NCI-H69 (cell line): ENCODE data around the gene SRGAP1.
"Not testable (repeated sequence)": the region's sequence is repeated elsewhere in the genome, so short reads cannot be mapped to it uniquely, and the experiment has no call there.

ENCODE experiments used
- DNase-seq: peaks from one replicate; lab custom pipeline; 2025; lab: John Stamatoyannopoulos, UW

Gene SRGAP1

DNA sequence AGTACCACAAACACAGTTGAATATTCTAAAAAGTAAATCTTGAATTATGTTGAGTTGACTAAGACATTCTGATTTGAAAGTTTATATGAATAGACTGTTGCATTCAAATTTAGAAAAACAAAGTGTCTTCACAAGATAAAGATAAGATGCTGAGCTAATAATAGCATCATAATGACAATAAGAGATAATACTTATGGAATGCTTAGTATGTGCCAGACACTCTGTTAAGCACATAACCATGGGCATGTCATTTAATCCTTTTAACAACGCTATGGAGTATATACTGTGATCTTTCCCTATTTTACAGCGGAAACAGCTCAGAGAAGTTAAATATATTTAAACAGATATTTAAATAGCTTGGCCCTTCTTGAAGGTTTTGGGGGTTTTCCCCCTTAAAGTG, 163.4 kb downstream of the SRGAP1 start:
- no peak for DNase-seq

DNA sequence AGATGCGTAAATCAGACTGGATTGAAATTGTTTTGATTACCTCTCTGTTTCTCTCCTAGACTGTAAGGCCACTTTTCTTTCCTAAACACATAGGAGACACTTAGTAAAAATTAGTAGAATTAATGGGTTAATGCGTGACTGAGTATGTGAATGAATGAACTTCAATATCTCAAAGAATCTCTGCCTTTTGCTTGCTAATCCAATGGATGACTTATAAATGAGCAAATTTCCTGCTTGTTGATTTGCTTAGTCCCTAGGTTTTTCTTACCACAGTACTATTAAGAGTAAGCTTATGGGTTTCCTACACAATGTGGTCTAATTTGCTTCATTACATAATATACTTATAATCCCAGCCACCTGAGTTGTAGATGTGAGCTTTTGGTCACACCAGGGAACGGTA, 164.1 kb downstream of the SRGAP1 start:
- no peak for DNase-seq

DNA sequence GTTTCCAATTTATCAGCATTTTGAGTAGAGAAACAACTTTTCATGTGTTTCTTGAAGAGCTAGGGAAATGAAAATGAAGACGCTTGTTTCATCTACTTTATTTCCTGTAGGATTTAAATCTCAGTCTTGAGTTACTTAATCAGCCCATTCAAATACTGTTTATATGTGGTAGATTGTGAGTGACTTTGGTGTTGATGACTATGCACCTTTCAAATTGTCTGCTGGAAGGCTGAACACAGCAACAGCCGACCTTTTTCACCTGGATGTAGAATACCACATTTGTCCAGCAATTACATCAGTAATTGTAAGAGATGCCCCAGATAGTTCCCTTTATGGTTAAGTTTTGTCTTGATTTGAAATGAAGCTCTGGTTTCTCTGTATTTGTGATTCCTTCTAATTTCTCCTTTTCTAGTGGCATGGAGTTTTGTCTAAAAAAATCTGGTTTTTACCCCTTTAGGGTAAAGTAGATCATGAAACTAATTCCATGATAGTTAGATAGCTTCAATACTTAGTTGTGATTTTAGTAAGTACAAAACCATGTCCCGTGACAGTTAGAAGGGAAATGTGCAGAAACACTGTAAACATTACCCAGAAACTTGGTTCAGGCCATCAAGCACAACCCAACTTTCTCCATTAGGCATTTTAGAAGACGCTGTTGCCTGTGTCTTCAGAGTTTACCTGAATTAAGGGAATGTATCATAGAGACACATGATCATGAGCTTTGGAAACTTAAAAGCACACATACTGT, 165.0 kb downstream of the SRGAP1 start:
- DNase-seq: no peak

DNA sequence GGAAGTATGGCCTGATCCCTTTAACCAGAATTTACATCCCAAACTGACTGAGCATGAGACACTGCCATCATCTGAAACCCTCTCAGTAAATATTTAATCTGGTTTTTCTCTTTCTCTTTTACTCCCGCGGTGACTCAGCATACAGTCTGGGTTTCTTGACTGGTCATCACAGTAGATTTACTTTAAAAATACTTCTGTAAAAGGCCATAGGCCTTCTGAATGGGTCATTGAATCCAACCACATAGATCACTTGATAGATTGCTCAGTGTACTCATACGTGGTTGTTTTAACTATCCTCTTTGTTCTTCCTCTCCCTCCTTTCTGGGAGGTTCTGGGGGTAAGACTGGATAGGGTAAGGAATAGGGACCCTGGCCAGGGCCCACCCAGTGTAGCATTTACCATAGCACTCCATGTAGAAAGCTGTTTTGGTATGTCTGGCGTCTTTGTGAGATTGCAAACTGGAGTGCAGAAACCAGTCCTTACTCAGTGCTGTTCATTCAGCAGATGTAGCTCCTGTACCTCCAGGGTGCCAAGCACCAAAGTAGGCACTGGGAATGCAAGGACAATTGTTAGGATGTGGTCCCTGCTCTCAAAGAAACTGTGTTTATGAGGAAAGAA, 165.7 kb downstream of the SRGAP1 start:
- peak; percentile 23 for DNase-seq

DNA sequence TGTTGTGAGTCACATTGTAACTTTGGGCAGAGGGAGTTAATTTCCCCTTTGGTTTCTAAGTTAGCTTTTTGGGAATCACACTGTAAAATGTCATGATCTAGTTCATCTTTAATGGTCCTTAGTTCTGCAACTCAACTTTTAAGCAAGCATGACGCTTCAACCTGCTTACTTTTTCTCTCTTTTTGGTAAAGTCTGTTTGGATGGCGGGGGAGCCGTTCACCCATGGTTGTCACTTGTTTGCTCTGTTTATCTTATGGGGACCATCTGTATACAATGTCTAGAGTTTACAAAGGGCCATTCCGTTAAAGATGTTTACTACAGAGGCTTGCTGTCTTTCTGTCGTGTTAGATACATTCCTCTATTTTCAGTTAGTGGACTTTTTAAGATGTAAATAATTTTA, 172.0 kb downstream of the SRGAP1 start:
- DNase-seq: no peak

DNA sequence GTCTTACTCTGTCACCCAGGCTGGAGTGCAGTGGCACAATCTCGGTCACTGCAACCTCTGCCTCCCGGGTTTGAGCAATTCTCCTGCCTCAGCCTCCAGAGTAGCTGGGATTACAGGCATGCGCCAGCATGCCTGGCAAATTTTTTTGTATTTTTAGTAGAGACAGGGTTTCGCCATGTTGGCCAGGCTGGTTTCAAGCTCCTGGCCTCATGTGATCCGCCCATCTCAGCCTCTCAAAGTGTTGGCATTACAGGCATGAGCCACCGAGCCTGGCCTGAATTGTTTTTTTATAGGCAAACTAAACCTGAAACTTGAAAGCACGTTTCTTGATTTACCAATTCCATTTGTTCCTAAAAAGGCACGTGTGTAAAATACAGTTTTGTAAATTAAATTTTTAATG, 173.6 kb downstream of the SRGAP1 start:
- not testable (repeated sequence) for DNase-seq

DNA sequence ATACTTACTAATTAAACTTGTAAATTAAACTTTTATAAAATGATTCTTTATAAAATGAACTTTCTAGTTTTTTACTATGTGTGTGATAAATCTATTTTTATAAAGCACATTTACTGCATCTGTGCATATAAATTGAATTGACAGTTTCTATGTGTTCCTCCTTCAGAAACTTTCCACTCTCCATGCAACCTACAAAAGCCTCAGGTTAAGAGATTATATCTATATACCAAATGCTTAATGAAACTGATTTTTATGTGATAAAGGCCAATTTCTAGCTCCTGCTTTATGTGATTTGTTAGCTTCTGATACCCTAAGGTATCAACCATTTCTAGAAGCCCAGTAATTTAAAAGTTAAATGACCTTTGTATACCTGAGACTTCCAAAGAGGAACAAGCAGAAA, 174.0 kb downstream of the SRGAP1 start:
- DNase-seq: no peak

DNA sequence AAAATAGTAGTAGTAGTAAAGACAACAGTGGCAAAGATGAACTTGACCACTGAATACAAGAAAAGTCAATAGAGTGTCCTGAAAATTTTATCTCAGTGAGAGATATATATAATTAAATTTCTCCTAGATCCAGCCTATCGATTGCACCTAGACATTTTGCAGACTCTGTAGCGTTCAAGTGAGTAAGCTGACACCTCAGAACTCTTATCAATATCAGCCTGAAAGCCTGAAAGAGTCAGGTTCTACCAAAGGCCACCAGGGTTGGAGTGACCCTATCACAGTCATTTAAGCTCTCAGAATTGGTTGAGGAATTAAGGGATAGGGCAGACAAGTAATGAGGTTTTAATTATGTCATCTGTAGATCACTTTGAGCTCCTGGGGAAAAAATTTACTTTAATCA, 174.6 kb downstream of the SRGAP1 start:
- DNase-seq: no peak

DNA sequence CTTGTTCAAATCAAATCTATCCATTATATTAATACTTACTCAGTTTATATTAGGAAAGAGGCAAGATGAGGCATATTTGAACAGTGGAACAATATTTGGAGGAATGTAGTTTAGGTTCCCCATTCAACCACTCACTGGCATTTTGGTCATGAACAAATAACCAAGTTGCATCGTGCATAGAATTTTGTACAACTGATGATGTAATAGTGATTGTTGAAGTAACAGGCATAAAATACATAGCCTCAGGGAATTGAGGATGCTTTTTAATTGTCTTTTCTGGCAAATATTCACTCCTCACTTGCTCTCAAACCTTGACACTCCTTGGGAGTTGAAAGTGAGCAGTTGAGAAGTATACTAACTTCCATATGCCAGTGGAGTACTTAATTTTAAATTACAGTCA, 175.2 kb downstream of the SRGAP1 start:
- DNase-seq: peak; percentile 23

DNA sequence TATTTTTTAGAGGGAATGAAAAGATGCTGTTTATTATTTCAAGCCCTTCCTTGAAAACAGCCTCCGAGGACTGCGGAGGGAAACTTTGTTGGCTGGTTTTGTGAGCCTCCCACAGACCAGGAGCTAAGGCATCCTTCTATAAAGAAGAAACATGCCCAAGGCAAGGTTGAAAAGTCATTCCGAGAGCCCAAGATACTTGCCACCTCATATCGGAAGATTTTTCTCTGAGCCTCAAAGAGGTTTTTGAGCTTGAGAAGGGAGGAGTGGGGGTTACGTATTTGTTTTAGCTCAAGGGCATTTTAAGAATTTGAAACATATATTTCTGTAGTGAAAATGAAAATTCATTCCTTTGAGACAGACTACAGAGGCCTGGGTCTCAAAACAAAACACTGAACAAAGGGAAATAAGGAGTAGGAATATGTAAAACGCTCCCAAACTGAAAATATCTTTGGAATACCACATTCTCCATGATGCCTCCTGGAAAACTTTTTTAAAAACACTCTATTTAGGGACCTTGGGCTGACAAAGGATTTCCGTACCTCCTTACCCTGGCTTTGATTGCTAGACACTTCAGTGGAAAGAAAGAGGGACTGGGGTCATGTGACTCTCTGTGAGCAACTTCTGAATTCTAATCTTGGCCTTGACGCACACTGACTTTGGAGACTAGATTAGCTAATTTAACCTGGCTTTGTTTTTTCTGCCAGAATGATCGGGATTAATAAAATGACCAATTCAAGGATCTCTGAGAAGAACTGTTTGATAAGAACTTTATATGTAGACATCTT, 180.9 kb downstream of the SRGAP1 start:
- no peak for DNase-seq

DNA sequence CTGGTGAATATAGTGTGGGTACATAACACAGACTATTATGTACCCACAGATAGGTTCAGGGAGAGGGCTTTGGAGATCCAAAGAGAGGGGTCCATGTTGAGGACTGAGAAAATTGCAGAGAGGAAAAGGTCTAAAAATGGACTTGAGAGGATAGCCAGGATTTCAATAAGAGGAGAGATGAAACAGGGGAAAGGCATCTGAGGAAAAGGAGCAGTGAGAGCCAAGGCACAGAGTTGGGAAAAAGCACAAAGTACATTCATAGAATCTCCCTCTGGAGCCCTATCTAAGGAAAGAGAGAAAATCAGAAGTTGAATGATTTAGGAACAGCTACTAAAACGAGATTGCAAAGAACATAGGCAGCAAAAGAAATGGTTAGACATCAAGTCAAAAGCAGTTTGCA, 182.8 kb downstream of the SRGAP1 start:
- no peak for DNase-seq

DNA sequence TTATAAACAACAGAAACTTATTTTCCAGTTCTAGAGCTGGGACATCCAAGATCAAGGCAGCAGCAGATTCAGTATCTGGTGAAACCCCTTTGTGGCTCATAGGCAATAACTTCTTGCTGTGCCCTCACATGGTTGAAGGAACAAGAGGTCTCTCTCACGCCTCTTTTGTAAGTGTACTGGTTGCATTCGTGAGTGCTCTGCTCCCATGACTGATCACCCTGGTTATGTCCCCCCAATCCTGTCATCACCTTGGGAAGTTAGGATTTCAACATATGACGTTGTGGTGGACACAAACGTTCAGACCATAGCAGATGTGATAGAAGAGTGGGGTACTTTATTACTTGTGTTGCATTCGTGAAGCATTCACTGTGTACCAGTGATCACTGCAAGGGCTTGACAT, 184.0 kb downstream of the SRGAP1 start:
- no peak for DNase-seq

DNA sequence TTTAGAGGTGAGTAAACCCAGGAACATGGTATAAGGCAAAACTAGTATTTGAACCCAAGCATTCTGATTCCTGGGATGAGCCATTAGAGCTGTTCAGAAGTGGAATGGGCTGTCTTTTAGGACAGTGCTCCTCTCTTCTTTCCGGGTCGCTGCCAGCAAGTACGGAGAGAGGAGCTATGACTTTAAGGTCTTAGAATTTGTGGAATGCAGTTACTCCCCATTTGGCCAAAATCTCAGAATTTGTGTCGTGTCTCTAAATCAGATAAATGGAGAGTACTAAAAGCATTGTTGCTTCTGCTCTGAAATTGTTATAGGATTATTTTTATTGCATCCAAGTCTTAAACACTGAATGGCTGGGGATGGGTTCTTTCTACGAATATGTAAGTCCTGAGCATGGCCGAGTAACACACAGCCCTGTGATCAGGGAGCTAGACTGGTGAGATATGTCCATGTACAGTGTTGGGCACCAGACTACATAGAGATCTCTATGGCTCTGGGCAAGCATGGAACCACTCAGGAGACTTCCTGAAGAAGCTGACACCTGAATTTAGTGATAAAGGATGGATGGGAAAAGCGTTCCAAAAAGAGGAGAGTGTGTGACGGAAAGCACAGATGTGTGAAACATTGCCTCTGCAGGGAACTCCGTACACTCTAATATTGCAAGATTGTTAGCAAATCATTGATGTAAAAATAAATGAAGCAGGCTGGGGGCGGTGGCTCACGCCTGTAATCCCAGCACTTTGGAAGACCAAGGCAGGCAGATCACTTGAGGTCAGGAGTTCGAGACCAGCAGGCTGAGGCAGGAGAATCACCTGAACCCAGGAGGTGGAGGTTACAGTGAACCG, 184.7 kb downstream of the SRGAP1 start:
- DNase-seq: no peak

DNA sequence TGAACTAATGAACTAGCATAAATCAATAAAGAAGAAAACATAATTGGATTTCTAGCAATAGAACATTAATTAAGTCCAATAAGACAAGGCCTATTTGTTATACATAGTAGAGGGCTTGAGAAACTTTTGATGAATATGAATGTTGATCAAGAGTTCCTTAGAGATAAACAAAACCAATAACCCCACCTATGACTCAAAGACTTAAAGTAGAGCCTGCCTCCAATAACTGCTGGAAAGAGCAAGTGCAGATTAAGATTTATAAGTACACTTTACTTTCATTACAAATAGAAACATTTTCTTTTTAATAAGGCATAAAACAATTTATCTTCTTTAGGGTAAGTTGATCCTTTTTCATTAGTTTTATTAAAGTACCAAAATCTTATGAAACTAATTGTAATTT, 185.7 kb downstream of the SRGAP1 start:
- no peak for DNase-seq

DNA sequence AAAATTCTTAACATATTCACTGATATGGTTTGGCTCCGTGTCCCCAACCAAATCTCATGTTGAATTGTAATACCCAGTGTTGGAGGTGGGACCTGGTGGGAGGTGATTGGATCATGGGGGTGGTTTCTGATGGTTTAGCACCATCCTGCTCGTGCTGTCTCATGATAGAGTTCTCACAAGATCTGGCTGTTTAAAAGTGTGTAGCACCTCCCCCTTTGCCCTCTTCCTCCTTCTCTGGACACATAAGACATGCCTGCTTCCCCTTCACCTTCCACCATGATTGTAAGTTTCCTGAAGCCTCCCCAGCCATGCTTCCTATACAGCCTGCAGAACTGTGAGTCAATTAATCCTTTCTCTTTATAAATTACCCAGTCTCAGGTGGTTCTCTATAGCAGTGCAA, 189.6 kb downstream of the SRGAP1 start:
- not testable (repeated sequence) for DNase-seq

DNA sequence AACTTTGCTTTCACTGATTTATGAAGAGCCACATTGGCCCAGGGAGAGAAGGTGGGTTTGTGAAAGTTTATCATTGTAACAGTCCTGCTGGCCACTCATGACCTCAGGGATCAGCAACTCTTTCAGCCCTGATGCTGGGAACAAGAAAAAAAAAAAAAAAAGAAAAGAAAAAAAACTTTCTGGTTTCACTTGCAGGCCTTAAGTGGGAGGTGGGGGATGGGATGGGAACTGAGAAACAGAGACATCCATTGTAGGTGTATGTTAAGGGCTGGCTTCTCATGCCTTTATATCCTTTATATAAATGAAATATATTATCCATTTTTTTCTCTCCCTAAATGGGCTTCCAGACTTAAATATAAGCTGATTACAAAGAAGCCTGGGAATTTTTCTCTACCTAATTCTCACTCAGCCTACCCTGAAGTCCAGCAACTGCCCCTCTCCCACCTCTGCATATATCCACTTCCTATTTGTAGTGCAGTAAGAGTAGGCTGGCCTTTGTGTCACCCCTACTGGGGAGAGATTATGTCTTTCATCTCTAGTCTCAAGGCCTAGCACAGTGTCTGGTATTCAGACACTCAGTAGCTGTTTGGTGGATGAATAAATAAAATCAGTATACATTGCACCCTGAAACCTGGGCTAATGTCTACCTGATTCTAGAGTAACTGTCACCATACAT, 190.5 kb downstream of the SRGAP1 start:
- DNase-seq: no peak

DNA sequence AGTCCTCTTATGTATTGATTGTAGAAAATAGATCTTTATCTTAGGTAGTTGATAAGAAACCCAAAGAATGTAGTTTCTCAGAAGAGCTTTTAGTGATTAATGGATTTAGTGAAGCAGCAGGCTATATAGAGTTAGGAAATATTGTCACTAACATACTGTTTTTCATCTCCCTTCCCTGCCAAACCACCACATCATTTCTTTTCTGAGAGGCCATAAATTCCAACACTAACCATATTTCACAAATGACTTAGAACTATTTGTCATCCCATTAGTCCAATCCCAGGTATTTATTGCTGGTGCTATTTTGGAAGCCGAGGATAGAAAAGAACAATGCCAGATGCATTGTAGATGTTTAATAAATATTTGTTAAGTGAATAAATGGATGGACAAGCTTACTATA, 191.9 kb downstream of the SRGAP1 start:
- no peak for DNase-seq

DNA sequence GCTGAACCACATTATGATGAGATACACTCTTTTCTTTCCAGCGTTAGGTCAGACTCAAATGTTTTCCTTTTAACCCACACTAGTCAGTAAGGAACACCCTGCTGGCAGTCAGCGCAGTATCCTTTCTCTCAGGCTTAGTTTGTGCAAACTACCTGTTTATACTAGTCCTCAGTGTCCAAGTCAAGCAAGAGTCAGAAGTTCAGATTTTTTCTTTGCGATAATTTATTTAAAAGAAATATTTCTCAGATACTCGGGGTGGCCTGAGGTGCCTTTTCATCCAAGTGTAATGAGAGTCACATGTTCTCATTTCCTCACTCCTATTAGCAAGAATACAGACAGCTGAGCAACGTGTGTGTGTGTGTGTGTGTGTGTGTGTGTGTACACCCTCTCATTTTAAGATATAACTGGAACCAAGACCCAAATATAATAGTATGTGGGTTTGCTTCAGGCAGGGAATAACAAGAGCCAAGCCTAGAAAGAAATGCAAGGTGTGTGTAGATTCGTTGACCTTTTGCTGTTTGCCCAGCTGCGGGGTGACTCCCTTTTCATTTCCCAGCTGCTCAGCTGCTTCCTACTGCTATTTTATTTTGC, 194.9 kb downstream of the SRGAP1 start:
- DNase-seq: peak; percentile 97

DNA sequence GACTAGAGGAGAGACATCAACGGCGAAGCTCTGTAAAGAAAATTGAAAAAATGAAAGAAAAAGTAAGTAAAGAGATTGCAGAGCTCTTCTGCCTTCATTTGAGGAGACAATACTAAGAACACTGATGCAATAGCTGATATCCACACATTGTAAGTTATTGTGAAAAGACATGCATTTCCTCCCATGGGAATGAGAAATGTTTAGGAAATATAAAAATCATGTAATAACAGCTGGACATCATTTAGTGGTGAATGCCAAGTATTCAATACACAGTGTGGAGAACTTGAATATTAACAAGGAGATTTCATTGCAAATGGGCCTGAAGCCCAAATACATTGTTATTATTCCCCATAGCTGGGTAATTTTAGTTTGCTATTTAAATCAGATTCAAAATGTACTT, 198.4 kb downstream of the SRGAP1 start:
- DNase-seq: peak; percentile 37

DNA sequence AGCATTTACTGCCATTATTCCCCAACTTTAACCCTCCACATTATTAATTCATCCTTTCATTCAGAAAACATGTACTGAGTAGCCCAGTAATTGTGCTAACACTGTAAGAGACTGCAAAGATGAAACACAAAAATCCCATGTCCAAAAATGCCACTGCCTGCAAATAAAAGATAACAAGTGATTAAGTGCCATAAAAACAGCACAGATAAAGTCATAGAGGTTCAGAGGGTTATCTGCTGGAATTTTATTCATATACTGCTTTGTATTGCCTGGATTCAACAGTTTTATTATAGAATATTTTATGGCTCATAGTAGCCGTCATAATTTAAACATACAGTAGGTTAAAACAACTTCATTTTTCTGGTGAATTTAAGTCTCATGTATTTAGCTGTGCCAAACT, 199.7 kb downstream of the SRGAP1 start:
- no peak for DNase-seq

DNA sequence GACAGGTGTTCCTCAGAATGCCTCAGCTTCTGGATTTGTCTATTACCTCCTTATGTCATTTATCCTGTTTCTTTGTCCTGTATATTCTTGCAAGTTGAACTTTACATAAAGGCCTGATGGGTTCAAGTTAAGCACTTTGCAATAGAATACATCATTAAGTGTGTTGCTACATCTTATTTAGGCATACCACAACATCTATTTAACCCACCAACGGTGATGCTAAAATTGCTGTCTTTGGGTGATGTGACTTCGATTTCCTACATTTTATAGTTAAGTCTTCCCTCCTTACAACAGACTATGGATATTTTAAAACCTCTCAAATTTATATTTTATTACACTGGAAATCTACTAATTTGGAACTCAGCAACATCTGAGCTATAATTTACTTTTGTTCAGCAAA, 206.6 kb downstream of the SRGAP1 start:
- no peak for DNase-seq
